A673 (cell line): ENCODE data around the gene CDH23.

ENCODE experiments used
- CTCF ChIP-seq: fragments of 300-800, 200-600 bp; sonication (generic); conservative IDR thresholded peaks from 2 replicates; pipeline ENCODE4 v1.5.1; 2017; ENCODE audit warnings: low read depth, mild to moderate bottlenecking, antibody characterized with exemption, low read length, moderate library complexity, mixed read lengths
- EZH2 ChIP-seq: fragments of 200-600 bp; sonication (generic); IDR thresholded peaks from 2 replicates; pipeline ENCODE4 v1.6.1; 2017; ENCODE audit warnings: borderline replicate concordance, low read depth, mild to moderate bottlenecking, mixed read lengths, antibody characterized with exemption, low read length; ENCODE audit not compliant: poor library complexity, severe bottlenecking

GRCh38 chr10:71778071-71778825 lies 381.5 kb downstream of the CDH23 start:
- TF ChIP-seq CTCF: no peak
- no peak for TF ChIP-seq EZH2
